Choroid plexus epithelial cell (primary cell): ENCODE data around the gene FGF6.
"Not testable (repeated sequence)": the region's sequence is repeated elsewhere in the genome, so short reads cannot be mapped to it uniquely, and the experiment has no call there.

ENCODE experiments used
- DNase-seq: peaks from one replicate; pipeline ENCODE4 v3.0.0-alpha.2; 2010; ENCODE audit warnings: low read depth
- H3K4me3 ChIP-seq: 2 replicates; pipeline ENCODE4 v1.5.1; 2011; ENCODE audit warnings: low read depth, mild to moderate bottlenecking, control low read depth, low read length, moderate library complexity
- TF ChIP-seq, protein P1 (sequence below): conservative IDR thresholded peaks from 2 replicates; pipeline ENCODE4 v1.5.1; 2011; ENCODE audit warnings: low read depth, mild to moderate bottlenecking, control low read depth, inconsistent platforms, low read length, moderate library complexity

Gene FGF6

DNA sequence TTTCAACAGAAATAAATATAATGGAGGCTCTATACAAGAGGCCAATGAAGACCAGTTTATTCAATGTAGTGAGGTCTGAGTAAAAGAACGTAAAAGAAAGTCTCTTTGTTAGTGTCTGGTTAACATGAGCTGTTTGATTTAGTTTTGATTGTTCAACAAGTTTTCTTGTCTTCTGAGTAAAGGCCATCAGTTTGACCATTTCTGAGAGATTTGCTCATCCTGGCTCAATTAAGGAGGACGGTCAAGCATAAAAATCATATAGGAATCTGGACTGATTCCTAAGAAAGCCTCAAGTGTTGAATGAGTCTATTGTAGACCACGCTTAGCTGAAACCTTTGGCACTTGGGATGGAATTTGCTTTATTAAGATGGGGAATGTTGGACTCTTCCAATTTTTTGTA is 33.6 kb downstream of the FGF6 start:
- H3K4me3 ChIP-seq: no peak overlapping the region
- no peak for DNase-seq
- TF ChIP-seq, protein P1, sequence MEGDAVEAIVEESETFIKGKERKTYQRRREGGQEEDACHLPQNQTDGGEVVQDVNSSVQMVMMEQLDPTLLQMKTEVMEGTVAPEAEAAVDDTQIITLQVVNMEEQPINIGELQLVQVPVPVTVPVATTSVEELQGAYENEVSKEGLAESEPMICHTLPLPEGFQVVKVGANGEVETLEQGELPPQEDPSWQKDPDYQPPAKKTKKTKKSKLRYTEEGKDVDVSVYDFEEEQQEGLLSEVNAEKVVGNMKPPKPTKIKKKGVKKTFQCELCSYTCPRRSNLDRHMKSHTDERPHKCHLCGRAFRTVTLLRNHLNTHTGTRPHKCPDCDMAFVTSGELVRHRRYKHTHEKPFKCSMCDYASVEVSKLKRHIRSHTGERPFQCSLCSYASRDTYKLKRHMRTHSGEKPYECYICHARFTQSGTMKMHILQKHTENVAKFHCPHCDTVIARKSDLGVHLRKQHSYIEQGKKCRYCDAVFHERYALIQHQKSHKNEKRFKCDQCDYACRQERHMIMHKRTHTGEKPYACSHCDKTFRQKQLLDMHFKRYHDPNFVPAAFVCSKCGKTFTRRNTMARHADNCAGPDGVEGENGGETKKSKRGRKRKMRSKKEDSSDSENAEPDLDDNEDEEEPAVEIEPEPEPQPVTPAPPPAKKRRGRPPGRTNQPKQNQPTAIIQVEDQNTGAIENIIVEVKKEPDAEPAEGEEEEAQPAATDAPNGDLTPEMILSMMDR: no peak

DNA sequence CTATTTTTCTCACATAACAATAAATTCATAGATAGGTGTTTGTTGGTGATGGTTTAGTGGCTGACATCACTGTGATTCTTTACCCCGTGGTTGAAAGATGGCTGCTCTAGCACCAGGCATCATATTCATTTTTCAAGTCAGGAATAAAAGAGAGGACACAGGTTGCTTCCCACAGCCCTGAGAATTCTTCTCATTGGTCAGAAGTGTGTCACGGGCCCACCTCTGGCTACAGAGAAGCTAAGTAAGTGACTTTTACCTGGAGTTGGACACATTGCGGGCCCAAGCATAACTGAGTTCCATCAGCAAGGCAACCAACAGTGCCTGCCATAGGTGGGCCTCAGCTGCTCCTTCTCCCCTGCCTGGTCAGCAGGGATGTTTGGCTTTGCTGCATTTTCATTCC is 38.5 kb downstream of the FGF6 start:
- H3K4me3 ChIP-seq: no peak overlapping the region
- TF ChIP-seq, protein P1: no peak
- no peak for DNase-seq

DNA sequence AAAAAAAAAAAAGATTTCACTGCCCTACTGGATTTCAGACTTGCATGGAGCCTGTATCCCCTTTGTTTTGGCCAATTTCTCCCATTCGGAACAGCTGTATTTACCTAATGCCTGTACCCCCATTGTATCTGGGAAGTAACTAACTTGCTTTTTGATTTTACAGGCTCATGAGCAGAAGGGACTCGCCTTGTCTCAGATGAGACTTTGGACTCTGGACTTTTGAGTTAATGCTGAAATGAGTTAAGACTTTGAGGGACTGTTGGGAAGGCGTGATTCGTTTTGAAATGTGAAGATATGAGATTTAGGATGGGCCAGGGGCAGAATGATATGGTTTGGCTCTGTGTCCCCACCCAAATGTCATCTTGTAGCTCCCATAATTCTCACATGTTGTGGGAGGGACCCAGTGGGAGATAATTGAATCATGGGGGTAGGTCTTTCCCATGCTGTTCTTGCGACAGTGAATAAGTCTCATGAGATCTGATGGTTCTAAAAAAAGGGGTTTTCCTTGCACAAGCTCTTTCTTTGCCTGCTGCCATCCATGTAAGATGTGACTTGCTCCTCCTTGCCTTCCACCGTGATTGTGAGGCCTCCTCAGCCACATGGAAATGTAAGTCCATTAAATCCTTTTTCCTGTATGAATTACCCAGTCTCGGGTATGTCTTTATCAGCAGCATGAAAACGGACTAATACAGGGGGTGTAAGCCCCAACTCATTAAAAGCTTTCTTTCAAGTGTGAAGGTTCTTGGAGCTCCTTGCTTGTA is 40.6 kb downstream of the FGF6 start:
- DNase-seq, H3K4me3 ChIP-seq: not testable (repeated sequence)

DNA sequence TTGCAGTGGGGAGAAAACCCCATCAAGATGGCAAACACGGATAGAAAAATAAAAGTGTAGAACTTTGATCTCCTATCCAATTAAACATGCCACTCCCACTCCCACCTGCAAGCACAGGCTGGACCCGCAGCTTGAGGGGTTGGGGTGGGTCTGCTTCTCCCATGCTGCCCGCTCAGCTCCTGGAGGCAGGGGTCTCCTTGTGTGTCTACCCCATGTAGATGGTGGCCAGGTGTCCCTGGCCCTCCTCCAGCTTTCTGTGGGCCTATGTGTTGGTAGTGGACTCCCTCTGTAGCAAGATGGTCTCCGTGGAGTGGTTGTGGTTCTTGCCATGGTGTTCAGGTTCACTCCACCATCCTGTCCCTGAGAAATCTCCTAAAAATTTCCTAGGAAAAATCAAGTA is 42.6 kb downstream of the FGF6 start:
- TF ChIP-seq, protein P1: no peak
- DNase-seq: no peak
- no peak overlapping the region for H3K4me3 ChIP-seq

DNA sequence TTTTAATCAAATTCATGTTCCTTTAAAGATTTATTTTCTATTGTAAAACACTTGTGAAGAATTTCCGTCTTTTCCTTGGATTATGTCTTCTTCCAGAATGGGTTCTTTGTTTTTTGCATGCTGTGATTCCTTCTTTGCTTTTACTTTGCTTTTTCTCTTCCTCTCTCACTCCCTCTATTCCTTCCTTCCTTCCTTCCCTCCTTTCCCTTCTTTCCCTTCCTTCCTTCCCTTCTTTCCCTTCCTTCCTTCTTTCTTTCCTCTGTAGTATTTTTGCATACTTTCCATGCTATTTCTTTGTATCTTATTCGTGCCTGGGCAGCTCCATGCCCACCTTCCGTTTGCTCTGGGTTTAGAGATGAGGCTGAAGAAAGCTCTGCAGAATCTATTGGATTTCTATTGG is 44.5 kb downstream of the FGF6 start:
- H3K4me3 ChIP-seq: no peak overlapping the region
- no peak for DNase-seq
- TF ChIP-seq, protein P1: no peak

DNA sequence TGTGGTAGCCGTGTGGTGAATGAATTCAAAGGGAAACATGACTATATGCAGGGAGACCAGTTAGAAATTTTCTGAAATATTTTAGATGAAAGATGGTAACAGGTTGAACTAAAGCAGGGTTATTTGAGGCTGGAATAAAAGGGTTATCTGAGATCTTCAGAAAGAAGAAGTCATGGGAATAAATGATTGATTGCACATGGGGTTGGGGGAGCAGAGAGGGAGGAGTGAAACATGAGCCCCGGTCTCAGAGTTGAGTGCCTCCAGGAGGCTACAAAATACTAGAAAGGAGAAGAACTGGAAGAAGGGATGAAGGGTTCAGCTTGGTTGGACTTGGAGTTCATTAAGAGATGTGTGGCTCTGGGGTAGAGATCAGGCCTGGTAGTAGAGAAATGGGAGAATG is 49.8 kb downstream of the FGF6 start:
- TF ChIP-seq, protein P1: no peak
- H3K4me3 ChIP-seq: no peak overlapping the region
- DNase-seq: no peak

DNA sequence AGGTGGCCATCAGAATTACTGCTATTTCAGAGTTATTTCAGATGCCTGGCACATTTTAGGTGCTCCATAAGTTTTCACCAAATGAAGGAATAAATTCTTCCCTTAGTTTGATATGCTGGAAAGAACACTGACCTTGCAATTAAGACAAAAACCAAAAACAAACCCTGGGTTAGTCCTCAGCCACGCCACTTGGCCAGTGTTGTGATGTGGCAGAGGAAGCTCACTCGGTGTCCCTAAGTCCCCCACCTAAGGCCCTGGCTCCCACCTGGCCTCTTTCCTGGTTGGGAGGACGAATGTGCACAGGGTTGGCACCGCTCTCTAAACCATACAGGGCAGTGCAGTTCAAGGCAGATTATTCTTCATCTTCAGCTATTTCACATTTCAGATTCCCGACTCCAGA is 52.4 kb downstream of the FGF6 start:
- no peak for DNase-seq
- no peak overlapping the region for H3K4me3 ChIP-seq
- TF ChIP-seq, protein P1: no peak
